AG09319 (cell line): ENCODE results near the gene SYNE2.

Source experiments
- DNase-seq: peaks from one replicate; pipeline ENCODE4 v3.0.0-alpha.2; 2010; ENCODE audit warnings: low read depth; ENCODE audit errors: extremely low read depth
- TF ChIP-seq, protein P1 (sequence below): IDR thresholded peaks from 2 replicates; pipeline ENCODE4 v1.5.1; 2011; ENCODE audit warnings: low read depth, mild to moderate bottlenecking, inconsistent platforms, low read length, moderate library complexity

The SYNE2 gene

DNA sequence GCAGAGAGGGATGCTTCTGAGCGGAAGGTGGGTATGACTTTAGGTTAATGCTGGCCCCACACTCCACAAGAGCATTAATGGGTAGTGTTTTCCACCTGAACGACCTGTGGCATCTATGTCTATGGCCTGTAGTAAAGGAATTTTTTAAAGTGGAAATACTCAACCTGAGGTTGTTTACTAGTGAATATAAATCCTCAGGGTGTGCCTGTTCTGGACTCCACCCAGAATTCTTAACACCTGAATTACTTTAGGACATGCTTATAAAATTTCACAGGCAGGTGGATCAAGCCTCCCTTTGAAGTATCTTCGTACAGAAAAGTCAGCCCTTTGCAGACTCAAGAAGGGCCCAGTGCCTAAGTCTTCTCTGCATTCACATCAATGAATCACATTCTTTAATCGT lies 245.3 kb downstream of the SYNE2 start:
- no peak for DNase-seq
- TF ChIP-seq, protein P1, sequence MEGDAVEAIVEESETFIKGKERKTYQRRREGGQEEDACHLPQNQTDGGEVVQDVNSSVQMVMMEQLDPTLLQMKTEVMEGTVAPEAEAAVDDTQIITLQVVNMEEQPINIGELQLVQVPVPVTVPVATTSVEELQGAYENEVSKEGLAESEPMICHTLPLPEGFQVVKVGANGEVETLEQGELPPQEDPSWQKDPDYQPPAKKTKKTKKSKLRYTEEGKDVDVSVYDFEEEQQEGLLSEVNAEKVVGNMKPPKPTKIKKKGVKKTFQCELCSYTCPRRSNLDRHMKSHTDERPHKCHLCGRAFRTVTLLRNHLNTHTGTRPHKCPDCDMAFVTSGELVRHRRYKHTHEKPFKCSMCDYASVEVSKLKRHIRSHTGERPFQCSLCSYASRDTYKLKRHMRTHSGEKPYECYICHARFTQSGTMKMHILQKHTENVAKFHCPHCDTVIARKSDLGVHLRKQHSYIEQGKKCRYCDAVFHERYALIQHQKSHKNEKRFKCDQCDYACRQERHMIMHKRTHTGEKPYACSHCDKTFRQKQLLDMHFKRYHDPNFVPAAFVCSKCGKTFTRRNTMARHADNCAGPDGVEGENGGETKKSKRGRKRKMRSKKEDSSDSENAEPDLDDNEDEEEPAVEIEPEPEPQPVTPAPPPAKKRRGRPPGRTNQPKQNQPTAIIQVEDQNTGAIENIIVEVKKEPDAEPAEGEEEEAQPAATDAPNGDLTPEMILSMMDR = no peak

DNA sequence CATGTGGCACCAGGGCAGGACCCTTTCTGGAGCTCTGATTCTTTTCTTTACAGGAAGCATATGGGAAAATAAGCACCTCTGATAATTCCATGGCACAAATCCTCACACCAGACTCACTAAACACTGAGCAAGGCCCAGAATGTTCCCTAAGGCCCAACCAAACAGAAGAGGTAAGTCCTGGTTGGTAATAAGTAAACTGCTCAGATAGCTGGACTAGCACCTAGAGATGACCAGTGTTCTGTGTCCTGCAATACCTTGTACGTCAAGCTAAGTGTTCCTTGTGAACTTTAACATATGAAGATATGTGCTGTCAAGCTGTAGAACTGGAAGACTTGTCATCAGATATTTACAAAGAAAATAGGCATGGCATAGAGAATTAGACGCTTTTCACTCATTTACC lies 254.6 kb downstream of the SYNE2 start:
- TF ChIP-seq, protein P1 = no peak
- DNase-seq = no peak

DNA sequence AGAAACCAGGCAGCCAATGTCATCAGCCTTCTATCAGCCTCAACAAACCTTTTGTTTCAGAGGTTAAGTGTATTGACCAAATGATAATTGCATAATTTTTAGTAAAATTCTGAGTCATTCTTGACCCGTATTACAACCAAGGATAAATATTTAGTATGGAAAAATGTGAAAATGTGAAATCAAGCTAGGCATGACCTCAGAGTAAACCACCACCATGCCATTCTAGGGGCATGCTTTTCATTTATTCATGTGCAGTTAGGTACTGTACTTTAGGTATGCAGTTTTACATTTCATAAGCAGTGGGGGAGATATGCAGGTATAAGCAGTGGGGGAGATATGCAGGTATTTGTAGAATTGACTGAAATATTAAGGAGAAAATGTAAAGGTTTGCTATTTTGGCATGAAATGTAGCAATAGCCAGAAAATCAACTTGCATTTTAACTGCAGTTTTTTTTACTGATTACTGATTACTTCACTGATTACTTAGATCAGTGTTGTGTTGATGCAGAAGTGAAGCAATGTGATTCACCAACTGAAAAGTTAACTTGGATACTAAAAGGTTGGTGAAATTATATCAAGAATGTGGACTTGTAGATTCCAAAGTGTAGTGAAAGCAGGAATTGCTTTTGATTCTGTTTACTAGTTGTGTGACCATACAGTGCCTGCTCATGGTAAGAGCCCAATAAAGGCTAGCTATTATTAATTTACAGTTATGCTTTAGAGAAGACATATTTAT lies 257.2 kb downstream of the SYNE2 start:
- TF ChIP-seq, protein P1 = no peak
- peak; percentile 32 for DNase-seq

DNA sequence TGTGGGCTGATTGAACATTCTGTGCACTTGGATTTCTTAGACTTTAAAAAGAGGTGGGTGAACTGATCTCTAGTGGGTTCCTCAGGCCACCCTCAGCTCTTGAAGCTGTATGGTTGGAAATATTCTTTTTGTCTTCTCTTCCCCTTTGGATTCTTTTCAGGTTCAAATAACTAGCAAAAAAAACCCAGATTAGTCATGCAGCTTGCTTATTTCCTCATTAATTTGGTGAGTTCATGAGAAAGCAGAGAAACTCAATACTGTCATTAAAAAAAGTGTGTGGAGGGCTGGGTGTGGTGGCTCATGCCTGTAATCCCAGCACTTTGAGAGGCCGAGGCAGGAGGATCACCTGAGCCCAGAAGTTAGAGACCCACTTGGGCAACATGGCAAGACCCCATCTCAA lies 258.0 kb downstream of the SYNE2 start:
- DNase-seq = peak; percentile 3
- TF ChIP-seq, protein P1 = no peak

DNA sequence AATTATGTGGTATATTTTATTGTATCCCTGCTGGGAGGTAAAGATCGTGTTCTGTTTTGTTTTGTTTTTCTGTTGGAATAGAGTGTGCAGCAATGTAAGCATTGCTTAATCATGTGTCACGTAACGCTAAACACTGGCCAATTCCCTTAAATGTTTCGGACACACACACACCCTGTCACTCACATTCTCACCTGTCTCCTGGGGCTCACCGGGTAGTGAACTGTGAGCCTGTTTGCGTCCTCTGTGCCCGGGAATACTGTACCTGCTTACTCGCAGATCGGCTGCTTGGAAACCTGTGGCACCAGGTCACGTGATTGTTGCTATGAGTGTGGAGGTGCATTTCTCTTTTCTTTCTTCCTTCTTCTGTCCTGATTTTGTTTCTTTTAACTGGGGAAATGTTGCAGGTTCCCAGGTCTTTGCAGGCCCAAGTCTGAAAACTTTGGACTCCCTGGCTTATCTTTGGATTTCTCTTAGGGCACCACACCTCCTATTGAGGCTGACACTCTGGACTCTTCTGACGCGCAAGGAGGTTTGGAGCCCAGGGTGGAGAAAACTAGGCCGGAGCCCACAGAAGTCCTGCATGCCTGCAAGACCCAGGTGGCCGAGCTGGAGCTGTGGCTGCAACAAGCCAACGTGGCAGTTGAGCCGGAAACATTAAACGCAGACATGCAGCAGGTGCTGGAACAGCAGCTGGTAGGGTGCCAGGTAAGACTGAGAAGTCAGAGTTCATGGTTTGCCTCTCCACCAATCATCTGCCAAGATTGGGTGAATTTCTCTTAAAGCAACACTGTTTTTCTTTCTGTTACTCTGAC lies 260.3 kb downstream of the SYNE2 start:
- TF ChIP-seq, protein P1 = no peak
- DNase-seq = no peak

DNA sequence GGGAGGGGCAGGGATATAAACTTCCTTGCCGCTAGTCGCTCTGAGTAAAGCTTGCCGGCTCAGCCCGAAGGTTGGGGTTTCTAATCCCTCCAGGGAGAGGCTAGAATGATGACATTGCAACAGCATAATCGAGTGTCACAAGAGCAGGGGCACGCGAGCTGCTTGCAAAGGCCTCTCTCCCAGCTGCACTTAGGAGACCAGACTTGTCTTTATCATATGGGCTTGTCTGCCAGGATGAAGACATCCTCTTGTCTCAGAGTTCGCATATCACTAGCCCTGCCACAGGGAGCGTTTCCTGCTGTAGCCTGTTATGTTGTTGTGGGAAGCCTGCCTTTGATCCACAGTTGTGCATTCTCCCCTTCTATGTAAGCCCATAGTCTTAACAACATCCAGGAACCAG lies 261.4 kb downstream of the SYNE2 start:
- DNase-seq = no peak

More for the DNA sequence above, 261.4 kb downstream of the SYNE2 start:
- TF ChIP-seq, protein P1 = no peak
